HG03558 (cell line): ENCODE measurements around the gene STBD1.
"Not testable (repeated sequence)": the region's sequence is repeated elsewhere in the genome, so short reads cannot be mapped to it uniquely, and the experiment has no call there.

Source experiments
- ATAC-seq: cut with Tn5 transposase; IDR thresholded peaks from one replicate; pipeline ENCODE4 v1.9.1; 2021; ENCODE audit warnings: moderate number of reproducible peaks; ENCODE audit not compliant: unreplicated experiment; ENCODE audit errors: extremely low read depth

The STBD1 gene

DNA sequence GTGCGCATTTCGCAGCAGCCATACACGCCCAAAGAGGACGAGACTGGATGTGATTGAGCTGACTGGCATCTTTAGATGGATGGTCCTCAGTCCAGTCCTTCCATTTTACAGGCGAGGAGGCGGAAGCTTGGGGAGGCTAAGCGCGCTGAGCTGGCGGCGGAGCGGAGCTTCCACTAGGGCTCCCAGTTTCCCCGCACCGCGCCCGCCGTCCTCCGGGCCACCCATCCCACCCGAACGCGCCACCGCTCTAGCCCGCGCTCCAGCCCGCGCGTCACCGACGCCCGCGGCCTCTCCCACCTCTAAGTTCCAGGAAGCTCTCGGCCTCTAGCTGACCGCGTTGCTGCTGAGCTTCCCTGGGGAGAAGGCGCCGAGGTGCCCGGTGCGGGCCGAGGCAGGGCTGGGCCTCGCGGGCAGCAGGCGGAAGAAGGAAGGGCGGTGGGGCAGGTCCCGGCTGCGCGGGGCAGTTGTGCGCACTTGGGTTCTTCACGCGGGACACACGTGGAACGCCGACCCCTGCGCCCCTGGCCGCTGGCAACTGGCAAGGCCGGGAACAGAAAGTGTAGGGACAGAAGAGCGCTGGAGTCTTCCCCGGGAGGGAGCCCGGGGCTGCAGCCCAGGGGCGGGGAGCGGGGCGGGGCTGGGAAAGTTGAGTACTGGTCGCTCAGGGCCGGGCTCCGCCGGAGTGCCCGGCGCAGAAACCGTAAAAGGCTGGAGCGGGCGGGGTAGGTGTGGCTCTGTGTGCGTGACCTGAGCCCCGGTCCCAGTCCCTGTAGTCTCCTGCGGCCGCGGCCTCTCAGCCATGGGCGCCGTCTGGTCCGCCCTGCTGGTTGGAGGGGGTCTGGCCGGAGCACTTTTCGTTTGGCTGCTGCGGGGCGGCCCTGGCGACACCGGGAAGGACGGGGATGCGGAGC lies at the start of gene STBD1:
TSS of gene STBD1 (plus strand) at position 763 of the 911 bp plus-strand sequence. CDS start at position 800, 37 bp downstream.
- no peak for ATAC-seq

DNA sequence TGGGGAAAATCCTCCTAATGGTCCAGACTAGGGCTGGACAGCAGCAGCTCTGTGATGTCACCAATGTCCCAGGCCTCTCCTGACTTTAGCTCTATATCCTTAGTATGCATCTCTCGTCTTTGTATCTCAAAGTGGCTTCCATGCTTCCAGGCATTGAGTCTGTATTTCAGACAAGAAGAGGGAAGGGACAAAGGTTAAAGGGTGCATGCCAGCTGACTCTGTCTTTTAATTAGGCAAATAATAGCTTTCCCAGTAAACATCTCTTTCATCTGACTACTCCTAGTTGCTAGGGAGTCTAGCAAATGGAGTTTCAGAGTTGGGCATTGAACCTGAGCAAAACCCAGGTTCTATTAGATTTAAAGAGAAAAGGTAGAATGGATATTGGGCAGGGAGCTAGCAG lies 49.6 kb upstream of the STBD1 start:
- no peak for ATAC-seq

DNA sequence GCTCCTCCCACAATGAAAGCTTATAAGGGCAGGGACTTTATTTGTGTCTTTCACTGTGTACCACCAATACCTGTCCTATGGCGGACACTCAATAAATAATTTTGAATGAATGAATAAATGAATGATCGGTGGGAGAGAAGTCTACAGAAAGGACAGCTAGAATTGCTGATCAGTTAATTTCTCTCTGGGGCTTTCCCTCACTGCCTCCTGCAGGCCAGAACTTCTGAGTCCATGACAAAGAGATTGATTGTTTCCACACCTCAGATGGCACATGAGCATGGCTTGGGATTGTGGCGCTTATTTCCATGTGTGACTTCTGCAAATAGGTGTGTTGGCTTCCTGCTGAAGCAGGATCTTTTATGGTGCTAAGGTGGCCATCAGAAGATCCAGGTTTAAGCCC lies 48.7 kb upstream of the STBD1 start:
- no peak for ATAC-seq

DNA sequence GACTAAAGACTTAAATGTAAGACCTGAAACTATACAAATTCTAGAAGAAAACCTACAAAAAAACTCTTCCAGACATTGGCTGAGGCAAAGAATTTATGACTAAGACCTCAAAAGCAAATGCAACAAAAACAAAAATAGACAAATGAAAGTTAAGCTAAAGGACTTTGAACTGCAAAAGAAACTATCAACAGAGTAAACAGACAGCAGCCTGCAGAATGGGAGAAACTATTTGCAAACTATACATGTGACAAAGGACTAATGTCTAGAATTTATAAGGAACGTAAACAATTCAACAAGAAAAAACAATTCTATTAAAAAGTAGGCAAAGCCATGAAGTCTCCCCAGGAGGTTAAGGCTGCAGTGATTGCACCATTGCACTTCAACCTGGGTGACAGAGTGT lies 46.0 kb upstream of the STBD1 start:
- ATAC-seq: no peak

DNA sequence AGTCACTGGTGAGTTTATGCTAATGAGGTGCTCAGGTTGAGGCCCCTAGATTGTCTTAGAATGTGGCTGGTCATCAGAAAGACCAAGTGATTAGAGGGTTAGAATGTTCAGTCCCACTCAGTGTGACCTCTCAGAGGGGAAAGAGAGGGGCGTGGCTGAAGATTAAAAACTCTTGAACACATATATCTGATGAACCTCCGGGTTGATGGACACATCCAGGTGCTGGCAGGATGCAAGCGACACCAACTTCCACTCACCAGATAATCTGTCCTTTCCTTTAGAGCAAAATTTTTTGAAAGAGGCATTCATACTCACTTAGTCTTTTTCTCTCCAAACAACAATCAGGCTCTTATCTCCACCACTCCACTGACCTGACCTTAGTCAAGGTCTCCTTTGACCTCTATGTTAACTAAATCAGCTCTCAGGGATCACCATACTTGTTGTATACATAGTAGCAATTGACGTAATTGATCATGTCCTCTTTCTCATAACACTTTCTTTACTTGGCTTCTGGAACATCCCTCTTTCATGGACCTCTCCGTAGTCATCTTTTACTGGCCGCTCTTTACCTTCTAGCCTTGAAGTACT lies 40.8 kb upstream of the STBD1 start:
- ATAC-seq: no peak

DNA sequence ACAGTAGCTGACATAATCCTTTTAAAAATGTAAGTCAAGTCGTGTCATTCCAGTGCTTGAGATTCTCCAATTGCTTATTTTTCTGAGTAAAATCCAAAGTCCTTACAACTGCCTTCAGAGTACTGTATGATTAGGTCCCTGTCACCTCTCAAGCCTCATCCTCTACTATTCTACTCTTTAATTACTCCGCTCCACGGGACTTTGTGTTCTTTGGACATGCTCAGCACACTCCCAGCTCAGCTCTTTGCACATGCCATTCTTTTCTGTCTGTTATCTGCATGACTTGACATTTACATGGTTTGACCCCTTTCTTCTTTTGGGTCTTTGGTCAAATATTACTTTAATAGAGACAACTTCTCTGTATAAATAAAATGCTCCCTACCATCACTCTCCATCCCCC lies 39.9 kb upstream of the STBD1 start:
- no peak for ATAC-seq

DNA sequence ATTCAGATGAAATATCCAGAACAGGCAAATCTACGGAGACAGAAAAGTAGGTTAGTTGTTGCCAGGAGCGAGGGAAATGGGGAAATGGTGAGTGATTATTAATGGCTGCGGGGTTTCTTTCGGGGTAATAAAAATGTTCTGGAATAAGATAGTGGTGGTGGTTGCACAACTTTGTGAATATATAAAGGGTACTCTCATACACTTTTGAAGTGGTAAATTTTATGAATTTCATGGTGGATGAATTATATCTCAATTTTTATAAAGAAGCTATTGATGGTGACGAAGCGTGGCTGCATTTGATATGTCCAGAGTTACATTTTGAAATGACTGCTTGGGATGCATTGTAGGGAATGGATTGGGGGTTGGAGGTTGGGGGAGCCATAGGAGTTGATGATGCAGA lies 38.7 kb upstream of the STBD1 start:
- ATAC-seq: no peak

DNA sequence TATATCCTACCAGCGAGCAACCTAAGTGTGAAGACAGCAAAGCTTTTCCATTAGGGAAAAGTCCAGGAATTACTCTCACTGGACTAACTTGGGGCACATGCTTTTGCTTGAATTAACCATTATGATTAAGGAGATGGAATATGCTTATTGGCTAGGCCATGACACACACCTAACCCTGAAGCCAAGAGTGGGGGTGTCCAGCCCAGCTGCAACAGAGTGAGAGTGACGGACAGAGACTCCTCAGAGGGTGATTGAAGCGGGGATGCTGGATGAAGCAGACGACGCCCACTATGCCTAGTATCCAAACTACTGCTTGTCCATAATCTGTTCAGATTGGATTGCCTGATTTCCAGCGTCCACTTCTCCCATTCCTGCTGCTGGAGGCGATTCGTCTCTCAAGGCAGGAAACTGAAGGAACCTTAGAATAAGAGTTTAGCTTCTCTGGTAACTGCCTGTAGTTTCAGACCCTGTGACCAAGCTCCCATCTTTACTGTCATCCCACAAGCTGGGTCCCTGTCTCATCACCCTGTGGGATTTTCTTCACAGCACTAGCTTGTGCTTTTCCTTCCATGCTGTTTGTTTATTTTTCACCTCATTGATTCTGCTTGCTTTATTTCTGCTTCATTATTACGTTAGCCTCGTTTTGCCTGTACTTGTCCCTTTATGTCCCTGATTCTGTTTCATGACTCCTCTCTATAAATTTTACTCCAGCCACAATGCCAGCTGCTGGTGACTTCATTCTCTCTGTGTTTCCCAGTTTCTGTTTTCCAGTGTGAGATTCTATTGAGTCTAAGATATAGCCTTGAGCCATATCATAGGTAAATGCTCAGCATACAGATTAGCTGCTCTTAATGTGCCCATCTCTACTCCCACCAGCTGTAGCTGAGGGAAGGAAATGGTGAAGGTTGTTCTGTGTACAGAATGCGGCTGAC lies 36.0 kb upstream of the STBD1 start:
- no peak for ATAC-seq

DNA sequence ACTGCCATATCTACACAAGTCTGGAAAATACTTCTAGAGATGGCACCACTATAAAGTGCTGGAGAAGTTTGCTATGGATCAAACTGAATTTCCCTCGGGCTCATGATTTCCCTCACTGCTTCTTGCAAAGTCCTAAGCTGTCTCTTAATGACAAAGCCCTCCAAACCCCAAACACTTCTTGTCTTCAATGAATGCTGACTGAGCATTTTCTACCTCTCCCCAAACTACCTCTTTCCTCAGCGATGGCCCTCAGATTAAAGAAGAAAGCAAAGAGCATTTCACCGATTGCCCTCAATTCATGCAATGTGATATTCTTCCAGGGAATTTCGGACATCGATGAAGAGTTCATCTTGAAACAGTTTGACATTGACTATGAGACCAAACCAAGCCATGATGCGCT lies 35.3 kb upstream of the STBD1 start:
- ATAC-seq: no peak

DNA sequence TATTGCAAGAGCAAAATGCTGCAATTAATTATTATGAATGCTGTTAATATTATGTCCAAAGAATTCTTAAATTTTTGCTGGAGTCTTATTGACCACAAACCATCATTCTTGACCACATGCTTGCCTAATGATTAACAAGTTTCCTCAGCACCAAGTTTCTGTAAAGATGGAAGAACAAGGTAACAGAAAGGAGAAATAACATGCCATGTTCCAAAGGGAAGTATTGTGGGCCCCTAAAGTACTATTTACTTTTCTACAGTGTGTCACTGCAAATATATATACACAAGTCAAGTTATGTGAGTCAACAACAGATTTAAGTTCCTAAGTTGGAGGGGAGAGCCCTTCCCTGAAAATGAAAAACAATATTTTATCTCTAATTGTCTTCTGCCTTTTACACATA lies 34.5 kb upstream of the STBD1 start:
- ATAC-seq: no peak

DNA sequence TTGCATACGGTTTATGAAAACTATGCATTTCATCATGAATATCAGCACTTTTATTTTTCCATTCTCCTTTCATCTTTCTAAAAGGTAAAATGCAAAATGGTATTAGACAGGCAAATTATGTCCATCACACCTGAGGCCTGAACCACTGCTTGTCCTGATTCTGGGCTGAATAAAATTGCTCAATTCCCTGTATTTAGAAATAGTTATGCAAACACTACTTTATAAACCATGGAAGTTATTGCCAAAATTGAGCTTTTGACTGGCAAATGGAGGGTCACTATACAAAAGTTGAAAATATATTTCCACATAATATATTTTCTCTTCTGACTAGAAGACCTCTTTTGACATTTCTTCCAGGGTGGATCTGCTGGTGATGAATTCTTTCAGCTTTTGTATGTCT lies 34.0 kb upstream of the STBD1 start:
- ATAC-seq: no peak

DNA sequence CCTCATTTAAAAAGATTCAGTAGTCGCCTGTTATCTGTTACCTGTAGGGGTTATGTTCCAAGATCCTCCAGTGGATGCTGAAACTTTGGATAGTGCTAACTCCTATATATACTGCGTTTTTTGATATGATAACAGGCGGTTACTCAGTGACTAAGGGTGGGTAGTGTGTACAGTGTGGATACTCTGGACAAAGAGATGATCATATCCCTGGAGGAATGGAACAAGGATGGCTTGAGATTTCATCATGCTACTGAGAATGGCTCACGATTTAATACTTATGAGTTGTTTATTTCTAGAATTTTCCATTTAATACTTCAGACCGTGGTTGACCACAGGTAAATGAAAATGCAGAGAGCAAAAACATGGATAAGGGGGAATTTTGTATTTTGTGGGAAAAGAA lies 33.5 kb upstream of the STBD1 start:
- no peak for ATAC-seq

DNA sequence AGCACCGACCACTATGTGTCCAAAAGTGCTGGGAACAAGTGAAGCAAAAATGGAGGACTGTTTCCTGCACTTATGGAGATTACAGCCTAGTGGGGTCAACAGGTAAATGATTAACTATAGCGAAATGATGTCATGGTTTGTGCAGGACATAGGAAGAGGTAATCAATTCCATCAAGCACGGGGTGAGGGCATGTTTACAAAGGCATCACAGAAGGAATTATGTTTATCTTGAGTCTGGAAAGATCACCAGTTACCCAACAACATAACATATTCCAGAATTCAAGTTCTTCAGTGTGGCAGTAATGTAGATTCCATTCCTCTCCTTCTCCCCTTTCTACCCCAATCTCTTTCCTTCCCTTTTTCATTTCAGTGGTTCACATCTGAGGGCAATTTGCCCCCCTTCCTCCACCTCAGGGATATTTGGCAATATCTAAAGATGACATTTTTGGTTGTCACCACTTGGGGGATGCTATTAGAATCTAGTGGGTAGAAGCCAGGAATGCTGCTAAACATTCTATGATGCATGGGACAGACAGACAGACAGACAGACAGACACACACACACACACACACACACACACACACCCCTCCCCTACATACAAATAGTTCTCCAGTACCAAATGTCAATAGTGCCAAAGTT lies 30.9 kb upstream of the STBD1 start:
- ATAC-seq: no peak

DNA sequence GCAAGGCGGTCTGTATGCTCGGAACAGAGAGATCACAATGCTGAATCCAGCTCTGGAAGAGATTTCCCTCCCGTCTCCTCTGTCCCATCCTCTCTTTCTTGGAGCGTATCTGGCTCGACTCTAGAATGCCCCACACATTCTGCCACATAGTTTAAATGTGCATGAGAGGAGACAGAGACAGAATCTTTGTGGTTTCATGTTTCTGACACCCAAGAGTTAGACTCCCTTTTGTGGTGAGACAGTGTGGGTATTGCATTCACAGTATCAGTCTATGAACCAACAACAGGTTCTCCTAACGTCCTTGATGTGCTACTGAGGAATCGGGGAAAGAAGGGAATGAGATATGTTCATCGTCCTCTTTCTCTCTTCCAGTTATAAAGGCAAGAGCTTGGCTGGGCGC lies 29.7 kb upstream of the STBD1 start:
- no peak for ATAC-seq

DNA sequence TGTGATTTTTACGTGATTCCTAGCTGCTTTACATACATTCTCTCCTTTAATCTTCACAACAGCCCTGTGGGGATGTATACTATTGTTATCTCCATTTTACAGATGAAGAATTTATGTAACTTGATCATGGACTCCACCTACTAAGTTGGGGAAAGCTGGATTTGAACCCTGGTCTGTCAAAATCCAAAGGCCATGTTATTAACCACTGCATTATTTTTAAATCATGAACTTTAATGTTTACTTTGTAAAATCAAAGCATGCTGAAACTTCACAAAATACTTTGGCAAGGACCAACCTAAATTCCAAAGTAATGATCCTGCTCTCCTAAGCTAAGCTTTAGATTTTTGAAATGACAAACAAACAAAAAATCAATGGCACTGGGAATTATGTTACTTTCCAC lies 28.9 kb upstream of the STBD1 start:
- no peak for ATAC-seq

DNA sequence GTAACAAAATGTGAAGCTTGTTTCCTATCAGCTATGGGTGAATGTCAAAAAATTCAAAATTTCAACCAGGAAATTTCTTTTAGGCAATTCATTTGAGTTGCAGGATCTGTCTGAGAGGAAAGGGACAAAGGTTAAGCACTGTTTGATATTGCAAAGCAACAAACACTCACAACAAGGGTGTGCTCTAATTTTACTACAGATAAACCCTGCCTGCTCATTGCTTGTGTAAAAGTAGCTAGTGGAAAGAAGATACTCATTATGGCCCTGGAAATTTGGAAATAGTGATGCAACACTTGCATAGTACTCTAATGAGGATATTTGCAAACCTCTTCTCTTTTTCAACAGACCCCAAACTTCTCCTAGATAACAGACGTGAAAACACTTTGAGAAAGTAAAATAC lies 27.9 kb upstream of the STBD1 start:
- ATAC-seq: no peak

DNA sequence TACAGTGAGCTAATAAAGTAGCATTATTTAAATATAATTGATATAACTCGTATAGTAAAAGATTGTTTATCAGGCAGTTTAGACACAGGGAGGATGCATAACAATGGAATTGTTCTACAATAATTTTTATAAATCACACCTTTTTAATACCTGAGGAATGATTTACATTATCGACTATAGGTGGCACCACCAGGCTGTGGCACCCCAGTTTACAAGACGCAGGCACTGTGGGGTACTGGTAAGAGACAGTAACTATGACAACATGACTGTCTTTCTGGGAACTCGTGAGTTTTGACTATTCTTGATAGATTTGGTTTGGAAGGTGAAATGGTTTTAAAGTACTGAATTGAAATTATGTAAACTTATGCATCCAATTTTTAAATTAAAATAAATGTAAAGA lies 27.1 kb upstream of the STBD1 start:
- ATAC-seq: no peak

DNA sequence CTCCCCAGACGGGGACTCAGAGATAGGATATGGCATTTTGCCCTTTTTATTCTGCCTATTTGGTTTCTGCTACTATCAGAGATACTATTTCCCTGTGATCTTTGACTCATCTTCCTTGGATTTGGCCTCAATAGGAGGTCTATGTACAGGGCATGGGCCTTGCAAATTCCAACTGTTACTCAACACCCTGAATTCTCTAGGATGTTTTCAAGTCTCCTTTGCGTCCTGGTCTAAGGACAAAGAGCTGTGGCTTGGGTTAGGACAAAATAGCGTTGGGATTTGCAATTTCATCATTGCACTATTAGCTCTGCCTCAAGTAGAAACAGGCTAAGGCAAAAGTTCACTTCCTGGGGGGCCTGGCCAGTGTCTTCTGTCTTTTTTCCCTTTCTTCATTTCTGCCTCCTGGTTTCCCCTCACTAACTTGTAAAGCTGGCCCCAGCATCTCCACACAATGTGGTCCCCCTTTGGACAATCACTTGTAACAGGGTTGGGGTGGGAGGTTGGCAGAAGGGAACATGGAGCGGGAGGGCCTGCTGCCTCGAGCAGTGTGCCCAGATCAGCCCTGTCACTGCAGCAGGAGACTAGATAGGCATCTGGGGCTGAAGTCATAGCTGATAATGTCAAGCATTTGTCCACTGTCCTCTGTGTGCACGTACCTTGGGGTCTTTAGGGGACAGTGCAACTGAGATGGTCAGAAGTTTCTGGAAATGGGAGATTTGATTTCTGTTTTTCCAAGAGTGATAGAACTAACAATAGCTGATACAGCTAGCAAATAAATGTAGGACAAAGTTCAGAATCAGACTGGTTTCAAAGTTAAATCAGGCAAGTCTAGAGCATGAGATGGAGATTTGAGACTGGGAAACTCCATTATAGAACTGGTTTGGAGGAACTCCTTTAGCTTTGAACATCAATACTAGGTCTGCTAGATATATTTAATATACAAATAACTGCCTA lies 25.8 kb upstream of the STBD1 start:
- ATAC-seq: no peak

DNA sequence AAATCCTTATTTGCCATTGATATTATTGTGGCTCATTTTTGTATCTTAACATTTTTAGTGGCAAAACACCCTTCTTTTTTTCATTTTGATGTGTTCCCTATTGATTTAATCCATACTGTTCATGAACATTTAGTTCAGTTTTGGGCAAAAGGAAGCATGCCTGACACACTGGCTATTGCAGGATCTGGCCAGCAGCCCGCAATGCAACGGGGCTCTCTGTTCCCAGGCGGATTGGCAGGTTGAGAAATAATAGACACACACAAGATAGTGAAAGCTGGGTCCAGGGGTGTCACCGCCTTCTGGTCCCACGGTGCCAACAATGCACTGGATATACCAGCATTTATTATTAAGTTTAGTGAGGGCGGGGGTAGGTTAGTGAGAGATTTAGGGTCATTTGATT lies 24.9 kb upstream of the STBD1 start:
- ATAC-seq: not testable (repeated sequence)
